ENCODE results near the gene OSBPL2.

DNA sequence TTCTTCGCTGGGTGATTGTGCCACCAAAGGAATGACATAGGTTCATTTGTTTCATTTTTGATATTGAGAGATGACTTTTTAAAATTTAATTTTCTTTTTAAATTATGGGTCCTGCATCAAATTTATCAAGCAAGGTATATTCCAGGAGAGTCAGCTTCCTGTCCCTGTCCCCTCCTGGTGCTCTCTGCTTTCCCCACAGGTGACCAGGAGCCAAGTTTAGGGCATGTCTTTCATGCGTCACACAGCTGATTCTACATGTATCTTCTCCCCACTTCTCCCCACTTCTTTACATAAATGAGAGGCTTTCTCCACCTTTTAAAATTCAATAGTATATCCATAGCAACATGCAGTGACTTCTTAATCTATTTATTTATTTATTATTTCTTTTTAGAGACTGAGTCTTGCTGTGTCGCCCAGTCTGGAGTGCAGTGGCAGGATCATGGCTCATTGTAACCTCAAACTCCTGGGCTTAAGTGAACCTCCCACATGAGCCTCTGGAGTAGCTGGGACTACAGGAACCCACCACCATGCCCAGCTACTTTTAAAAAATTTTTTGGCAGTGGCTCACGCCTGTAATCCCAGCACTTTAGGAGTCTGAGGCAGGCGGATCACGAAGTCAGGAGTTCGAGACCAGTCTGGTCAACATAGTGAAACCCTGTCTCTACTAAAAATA is 30.0 kb downstream of the OSBPL2 start:
- TF ChIP-seq, protein P1, sequence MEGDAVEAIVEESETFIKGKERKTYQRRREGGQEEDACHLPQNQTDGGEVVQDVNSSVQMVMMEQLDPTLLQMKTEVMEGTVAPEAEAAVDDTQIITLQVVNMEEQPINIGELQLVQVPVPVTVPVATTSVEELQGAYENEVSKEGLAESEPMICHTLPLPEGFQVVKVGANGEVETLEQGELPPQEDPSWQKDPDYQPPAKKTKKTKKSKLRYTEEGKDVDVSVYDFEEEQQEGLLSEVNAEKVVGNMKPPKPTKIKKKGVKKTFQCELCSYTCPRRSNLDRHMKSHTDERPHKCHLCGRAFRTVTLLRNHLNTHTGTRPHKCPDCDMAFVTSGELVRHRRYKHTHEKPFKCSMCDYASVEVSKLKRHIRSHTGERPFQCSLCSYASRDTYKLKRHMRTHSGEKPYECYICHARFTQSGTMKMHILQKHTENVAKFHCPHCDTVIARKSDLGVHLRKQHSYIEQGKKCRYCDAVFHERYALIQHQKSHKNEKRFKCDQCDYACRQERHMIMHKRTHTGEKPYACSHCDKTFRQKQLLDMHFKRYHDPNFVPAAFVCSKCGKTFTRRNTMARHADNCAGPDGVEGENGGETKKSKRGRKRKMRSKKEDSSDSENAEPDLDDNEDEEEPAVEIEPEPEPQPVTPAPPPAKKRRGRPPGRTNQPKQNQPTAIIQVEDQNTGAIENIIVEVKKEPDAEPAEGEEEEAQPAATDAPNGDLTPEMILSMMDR (IDR thresholded peaks at IDR 0.05): no peak
- TF ChIP-seq POLR2A (IDR thresholded peaks at IDR 0.05): no peak

Measured in esophagus squamous epithelium (tissue), 4 donors.